Measurements from ENCODE around the gene ARHGAP28.
A peak's percentile ranks its signal among the peaks of the same experiment; 100 is the strongest.

ARHGAP28 gene
- 0 reads per million in 4 donors for total RNA-seq

DNA sequence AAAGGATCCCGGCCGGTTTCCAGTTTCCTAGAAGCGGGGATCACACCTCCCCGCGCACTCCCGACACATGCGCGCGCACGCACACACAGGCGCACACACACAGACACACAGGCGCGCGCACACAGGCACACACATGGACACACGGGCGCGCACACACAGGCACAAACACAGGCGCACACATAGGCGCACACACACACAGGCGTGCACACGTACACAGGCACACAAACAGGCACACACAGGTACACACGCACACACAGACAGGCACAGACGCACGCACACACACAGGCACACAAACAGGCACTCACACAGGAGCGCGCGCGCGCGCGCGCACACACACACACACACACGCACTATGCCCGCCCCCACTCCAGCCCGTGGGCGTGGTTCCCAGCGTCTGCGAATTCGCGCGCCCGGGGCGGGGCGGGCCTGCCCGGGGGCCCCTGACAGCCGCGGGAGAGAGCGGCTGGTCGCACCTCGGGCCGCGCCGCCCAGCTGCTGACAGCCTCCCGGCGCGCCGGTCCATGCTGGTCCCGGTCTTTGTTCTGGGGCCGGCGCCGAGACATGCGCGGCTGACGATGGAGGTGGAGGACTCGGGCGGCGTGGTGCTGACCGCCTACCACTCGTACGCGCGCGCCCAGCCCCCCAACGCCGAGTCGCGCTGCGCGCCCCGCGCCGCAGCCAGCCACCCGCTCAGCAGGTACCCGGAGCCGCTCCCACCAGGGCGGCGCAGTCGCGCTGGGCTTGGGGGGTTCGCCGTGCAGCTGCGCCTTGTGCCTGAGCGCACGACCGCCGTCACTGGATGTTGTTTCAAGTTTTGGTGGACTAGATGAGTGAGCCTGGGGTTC is at the start of gene ARHGAP28:
TSS of gene ARHGAP28 (plus strand) at position 470 of the 845 bp plus-strand sequence. CDS start at position 576, 106 bp downstream.
- DNase-seq: peak in 1 of 5 donors; percentile 15

- no peak for DNase-seq
These were observed 48.1 kb upstream of the ARHGAP28 start for GRCh38 chr18:6681331-6681875.

- no peak for DNase-seq
These were observed 46.9 kb upstream of the ARHGAP28 start for GRCh38 chr18:6682437-6683111.

GRCh38 chr18:6683112-6683876 is 46.2 kb upstream of the ARHGAP28 start:
- DNase-seq: no peak

DNA sequence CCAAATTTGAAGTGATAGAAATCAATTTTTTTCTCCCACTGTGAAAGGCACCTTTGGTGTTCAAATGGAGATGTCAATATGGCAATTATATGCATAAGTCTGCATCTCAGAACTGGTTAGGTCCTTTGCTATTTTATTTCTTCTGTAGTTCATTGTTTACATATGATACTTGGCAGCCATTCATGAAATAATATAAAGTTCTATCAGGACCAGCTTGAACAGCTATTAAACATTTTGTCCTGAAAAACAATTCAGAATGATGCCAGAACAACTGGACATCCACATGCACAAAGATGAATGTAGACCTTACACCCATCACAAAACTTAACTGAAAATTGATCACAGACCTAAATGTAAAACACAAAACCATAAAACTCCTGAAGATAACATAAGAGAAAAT is 41.8 kb upstream of the ARHGAP28 start:
- no peak for DNase-seq

DNA sequence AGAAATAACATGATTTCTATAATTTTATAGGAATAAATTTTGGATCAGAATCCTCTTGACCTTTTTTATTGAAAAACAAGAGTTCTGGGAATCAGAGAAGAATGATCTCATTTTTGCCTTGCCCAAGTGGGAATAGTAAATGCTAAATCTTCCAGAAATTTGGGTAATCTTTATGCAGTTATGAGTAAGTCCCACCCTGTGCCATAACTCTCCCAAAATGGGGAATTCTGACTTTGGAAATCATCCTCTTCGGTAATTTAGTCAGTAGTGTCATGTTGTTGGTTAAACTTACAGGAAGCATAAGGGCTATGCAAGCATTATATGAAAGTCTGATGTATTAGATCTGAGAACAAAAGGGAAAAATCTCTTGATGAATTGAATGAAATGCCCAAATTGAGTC is 20.6 kb upstream of the ARHGAP28 start:
- no peak for DNase-seq

GRCh38 chr18:6711467-6711866 is 18.0 kb upstream of the ARHGAP28 start:
- DNase-seq: no peak

GRCh38 chr18:6712401-6712800 is 17.1 kb upstream of the ARHGAP28 start:
- DNase-seq: no peak

DNA sequence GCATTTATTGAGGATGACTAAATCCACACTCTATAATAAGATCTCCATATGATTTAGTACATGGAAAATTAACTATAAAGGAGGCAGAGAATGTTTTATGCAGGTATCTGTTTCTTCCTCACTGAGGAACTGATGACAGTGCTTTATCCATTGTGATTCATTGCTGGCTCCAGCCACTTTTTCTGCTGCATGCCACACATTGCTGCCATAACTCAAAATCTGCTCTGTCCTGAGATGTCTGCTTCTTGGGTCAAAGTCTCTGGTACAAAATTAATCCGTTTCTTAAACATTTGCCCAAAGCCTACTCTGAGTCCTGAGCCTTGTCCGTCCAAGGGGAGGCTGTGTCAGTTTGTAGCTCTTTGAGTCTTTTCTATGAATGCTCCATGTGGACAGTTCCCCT is 15.5 kb upstream of the ARHGAP28 start:
- no peak for DNase-seq

DNA sequence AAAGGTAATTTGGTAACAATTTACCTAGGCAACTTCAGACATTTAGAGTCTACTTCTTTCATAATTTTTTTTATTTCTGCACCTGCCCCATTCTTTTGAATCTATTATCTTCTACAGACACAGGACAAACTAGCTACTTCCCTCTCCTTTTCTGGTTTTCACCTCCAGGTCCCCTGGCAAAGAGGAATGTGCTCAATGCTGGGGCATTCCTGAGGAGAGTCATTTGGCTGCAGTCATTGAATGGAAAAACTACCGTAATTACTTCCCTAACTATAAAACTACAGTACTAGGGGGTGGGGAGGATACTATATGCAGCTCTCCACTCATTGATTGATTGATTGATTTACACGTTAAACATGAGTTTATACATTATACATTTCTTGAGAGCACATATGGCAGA is 11.2 kb upstream of the ARHGAP28 start:
- DNase-seq: no peak

DNA sequence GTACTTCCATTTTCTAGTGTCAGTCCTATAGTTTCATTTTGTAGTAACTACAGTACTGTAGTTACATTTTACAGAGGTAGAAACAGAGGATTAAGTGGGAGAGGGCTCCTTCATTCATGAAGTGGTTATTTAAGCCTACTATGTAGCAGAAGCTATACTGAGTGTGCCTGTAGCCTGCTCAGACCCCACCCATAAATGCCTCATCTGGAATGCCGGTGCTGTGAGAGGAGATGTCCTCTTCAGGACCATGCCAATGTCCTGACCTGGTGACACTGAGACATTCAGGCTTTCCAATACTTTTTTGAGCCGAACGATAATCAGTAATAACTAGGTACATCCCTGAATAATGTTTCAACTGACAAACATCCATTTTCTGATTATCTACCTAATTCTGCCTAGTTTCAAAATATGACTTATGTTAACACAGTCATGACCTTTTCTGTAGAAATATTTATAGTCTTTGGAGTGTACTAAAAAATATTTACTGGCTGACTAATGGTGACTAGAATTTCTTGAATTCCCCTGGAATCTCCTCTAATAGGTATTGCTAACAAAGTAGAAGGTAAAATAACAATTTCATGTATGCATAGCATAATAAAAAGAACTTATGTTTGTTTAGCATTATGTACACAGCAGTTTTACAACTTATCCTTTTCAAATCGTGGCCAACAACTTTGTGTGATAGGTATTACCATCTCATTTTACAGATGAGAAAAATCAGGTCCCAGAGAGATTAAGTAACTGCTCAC is 10.2 kb upstream of the ARHGAP28 start:
- no peak for DNase-seq

DNA sequence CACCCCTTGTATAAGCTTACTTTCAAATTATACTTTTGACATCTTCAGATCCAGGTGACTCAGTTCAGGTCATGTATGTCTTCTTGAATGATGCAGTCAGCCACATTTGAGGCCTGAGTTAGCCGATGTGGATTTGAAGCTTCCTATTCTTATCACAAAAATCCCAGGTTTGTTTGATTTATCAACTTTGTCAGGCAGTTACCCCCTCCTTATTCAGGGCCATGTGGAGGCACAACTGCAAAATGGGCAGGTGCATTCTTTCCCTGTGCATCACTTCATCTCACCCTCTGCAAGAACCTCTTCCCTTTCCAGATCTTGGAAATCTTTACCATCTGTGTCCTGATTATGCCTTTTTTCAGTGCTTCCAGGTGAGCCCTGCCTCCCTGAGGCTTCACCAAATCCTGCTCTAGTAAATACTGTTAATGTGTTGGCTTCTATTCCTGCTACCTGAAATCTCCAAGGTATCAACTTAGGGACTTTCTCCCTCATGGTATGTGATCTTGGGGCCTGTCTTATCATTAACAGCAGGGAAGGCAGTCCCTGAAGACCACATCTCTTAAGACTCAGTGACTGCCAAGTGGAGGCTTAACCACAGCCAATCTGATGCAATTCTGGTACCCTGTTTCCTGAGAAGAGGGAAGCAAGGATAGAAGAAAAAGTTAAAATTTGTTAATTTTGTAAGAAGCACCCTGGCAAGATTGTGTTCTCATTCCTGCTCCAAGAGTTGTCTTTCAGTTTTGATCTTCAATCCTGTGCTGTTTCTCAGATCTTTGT is 9.4 kb upstream of the ARHGAP28 start:
- no peak for DNase-seq

DNA sequence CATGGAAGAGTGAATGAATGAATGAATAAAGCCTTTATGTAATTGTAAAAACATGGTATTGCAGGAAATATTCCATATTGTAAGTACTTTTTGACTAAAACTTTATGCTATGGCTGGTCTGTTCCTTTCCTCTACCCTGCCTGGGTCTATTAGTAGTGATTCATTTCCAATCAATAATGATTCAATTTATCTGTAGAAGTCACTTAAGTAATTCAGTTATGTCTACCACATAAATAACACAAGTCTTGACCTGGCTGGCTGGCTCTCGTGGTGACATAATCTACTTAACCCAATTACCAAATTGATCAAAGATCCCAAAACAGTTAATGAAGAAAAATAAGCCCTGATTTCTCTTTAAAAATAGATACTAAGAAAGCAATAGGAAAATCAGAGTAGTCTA is 7.8 kb upstream of the ARHGAP28 start:
- no peak for DNase-seq

- DNase-seq: no peak
These were observed 6.8 kb upstream of the ARHGAP28 start for GRCh38 chr18:6722690-6723089.

- DNase-seq: no peak
These were observed 5.2 kb upstream of the ARHGAP28 start for GRCh38 chr18:6724331-6724730.

DNA sequence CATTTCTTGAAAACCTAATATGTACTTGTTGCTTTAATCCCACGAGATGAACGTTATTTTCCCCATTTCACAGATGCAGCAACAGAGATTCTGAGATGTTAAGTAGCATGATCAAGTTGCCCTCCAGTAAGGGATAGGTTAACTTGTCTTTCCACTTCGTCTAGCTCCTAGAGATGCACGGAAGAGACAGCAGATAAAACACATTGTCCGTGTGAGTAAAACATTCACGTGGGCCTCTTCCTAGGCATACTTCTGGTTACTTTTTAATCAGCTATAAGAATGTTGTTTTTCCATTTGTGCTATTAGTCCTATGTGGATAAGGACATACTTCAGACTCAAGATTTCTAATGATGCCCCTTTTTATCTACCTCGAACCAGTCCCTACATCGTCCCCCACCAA is 1.2 kb upstream of the ARHGAP28 start:
- DNase-seq: no peak

DNA sequence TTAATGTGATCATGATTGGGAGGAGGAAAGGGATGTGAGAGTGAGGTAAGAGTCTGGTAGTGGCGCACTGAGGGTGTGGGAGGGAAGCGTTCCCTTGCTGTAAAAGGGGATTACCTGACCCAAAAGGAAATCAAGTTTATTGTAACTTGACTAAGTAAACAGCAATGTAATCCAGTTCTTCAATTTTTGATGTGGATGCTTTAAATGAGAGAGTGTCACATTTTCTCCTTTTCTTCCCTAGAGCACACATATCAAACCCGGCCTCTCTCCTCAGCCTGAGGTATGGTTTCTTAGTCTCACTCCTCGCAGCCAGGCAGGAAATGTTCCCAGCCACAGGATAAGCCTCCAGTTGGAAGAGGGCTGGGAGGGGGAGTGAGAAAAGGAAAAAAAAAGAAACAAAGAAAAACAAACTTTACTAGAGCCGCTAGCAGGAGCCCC is 688 bp upstream of the ARHGAP28 start:
- no peak for DNase-seq

DNA sequence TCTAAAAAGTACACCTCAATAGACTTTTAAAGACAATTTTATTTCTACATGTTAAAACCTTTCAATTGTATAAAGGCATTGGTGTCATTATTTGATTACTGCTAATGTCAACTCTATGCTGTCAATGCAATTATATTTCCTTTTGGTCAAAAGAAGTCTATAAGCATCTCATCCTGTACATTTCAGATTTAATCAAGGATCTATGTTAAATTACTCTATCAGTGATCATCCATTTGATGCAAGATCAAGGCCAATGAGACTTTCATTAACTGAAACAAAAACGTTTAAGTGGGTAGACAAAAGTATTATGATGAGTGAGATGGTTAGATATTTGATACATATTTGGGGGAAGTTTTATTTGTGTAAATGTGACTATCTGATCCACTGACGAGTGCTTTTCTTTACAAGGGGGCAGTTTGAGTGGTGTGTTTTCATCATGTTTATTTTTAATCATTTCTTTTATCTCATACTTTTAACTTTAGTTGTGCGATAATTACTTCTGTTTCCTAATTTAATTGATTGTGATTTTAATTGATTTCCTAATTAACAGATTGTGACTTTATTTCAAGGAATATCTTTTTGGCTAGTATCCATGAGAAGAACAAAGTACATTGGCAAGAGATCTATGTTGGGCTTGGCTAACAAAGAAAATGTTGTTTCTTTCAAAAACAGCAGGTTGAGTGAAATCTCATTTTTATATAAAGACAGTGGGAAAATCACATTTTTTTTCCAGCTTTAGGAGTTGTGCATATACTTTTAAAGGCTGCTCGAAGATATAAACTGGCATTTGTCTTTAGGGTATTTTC is 1.1 kb downstream of the ARHGAP28 start:
- DNase-seq: no peak

DNA sequence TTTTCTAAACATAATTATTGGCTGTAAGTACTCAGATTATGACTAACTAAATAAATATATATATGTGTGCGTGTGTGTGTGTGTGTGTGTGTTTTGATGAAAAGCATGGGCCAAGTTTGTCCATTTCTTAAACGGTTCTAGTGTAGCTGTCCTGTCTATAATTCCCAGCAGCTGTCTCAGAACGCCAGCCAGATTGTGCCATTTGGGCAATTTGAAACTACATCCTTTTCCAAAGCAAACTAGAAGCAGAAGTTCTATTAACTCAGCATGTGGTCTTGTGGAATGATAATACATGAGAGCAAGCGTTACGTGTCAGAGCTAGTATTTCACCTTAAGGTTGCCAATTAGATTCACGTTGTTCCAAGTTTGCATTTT is 1.7 kb downstream of the ARHGAP28 start:
- no peak for DNase-seq

DNA sequence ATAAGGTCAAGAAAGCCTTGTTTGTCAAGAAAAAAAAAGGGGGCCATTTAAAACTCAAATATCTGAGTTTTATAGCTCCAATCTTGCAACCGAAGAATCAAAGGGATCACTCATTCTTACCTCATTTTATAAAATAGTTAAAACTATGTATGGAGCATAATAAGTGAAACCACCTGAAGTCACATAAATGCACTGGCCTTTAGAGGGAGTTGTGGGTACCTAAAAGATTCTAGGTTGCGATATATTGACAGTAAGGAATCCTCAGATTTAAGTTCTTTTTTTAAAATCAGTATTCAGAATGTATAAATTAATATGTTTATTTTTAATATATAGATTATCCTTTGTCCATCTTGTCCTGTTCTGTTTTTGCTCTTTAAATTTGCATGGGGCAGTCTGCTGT is 3.4 kb downstream of the ARHGAP28 start:
- DNase-seq: no peak

DNA sequence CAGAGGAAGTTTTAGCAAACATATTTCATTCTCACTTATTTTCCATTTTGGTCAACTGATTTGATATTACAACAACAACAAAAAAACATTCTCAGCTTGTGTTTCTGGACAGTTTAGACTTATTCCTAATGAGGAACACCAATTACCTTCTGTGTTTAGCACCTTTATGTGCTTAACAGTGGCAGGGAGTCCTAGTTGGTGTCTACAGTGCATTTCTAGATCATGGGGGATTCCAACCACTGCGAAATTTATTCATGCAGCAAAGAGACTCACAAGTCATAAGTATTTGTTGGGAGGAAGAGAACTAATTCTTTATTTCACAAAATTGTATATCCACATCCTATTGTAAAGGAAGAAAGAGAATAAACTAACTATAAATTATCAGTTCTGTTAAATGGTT is 4.2 kb downstream of the ARHGAP28 start:
- no peak for DNase-seq

Measured in T-helper 1 cell (primary cell).